Nephron (organoid): ENCODE measurements around the gene SPON1.

Experiments
- H3K27ac Mint-ChIP-seq, 3 experiments: 2 replicates each; pipeline ENCODE4 v1.8.0; 2020; ENCODE audit warnings: mixed read lengths in 3 of 3, mild to moderate bottlenecking in 2 of 3, moderate library complexity in 1 of 3
- H3K27me3 Mint-ChIP-seq: 2 replicates; pipeline ENCODE4 v1.8.0; 2021; ENCODE audit warnings: low read depth, mild to moderate bottlenecking, moderate library complexity, mixed read lengths
- H3K36me3 Mint-ChIP-seq: 2 replicates; pipeline ENCODE4 v1.8.0; 2020; ENCODE audit warnings: low read depth, mixed read lengths
- H3K4me1 Mint-ChIP-seq: 2 replicates; pipeline ENCODE4 v1.8.0; 2020; ENCODE audit warnings: mixed read lengths
- H3K4me3 Mint-ChIP-seq, 3 experiments: 2 replicates each; pipeline ENCODE4 v1.8.0; 2020; ENCODE audit warnings: mild to moderate bottlenecking in 3 of 3, mixed read lengths in 3 of 3, moderate library complexity in 2 of 3
- H3K9me3 Mint-ChIP-seq: 2 replicates; pipeline ENCODE4 v1.8.0; 2020; ENCODE audit warnings: mixed read lengths
- CTCF ChIP-seq, 3 experiments: fragments of 200-600 bp; sonication (generic); IDR thresholded peaks; one replicate each; pipeline ENCODE4 v1.5.0; 2021; ENCODE audit warnings: antibody characterized with exemption in 3 of 3; ENCODE audit not compliant: unreplicated experiment in 3 of 3

Gene SPON1

GRCh38 chr11:14118072-14118471 lies 155.5 kb downstream of the SPON1 start:
- peaks cover 4% of the 10 kb centered on the region for H3K9me3 Mint-ChIP-seq
- H3K36me3 Mint-ChIP-seq = peaks cover 22% of the 10 kb centered on the region
- H3K27ac Mint-ChIP-seq = peak overlapping the region; percentile 7 to 59 (median 43)
- no peak for TF ChIP-seq CTCF (IDR thresholded peaks at IDR 0.05; ENCODE audit: unreplicated experiment in 3 of 3)
- H3K27me3 Mint-ChIP-seq = peaks cover 8% of the 10 kb centered on the region
- peaks cover 20% of the 10 kb centered on the region for H3K4me1 Mint-ChIP-seq
- no peak overlapping the region for H3K4me3 Mint-ChIP-seq

GRCh38 chr11:14119357-14119756 lies 156.8 kb downstream of the SPON1 start:
- H3K9me3 Mint-ChIP-seq = peaks cover 11% of the 10 kb centered on the region
- peaks cover 6% of the 10 kb centered on the region for H3K27me3 Mint-ChIP-seq
- TF ChIP-seq CTCF (IDR thresholded peaks at IDR 0.05; ENCODE audit: unreplicated experiment in 3 of 3) = no peak
- peaks cover 15% of the 10 kb centered on the region for H3K4me1 Mint-ChIP-seq
- no peak overlapping the region for H3K4me3 Mint-ChIP-seq
- peak overlapping the region in 1 of 3 experiments; percentile 7 for H3K27ac Mint-ChIP-seq
- peaks cover 32% of the 10 kb centered on the region for H3K36me3 Mint-ChIP-seq

GRCh38 chr11:14124350-14124749 lies 161.8 kb downstream of the SPON1 start:
- Mint-ChIP-seq H3K27me3 (no peaks in the 10 kb centered on the region), H3K9me3 (peaks cover 22% of the 10 kb centered on the region), H3K36me3 (peaks cover 43% of the 10 kb centered on the region), H3K27ac (peak overlapping the region in 2 of 3 experiments; percentile 9 to 24), H3K4me3 (no peak overlapping the region), H3K4me1 (no peaks in the 10 kb centered on the region)
- TF ChIP-seq CTCF (IDR thresholded peaks at IDR 0.05; ENCODE audit: unreplicated experiment in 3 of 3) = no peak

- no peak for TF ChIP-seq CTCF (IDR thresholded peaks at IDR 0.05; ENCODE audit: unreplicated experiment in 3 of 3)
- H3K9me3 Mint-ChIP-seq = peaks cover 25% of the 10 kb centered on the region
- H3K4me1 Mint-ChIP-seq = no peaks in the 10 kb centered on the region
- no peak overlapping the region for H3K27ac Mint-ChIP-seq
- no peaks in the 10 kb centered on the region for H3K27me3 Mint-ChIP-seq
- H3K4me3 Mint-ChIP-seq = no peak overlapping the region
- H3K36me3 Mint-ChIP-seq = peaks cover 44% of the 10 kb centered on the region
These were observed 162.4 kb downstream of the SPON1 start for GRCh38 chr11:14124886-14125285.

- no peak overlapping the region for H3K4me3 Mint-ChIP-seq
- H3K36me3 Mint-ChIP-seq = peaks cover 44% of the 10 kb centered on the region
- TF ChIP-seq CTCF (IDR thresholded peaks at IDR 0.05; ENCODE audit: unreplicated experiment in 3 of 3) = no peak
- H3K9me3 Mint-ChIP-seq = peaks cover 26% of the 10 kb centered on the region
- no peaks in the 10 kb centered on the region for H3K27me3 Mint-ChIP-seq
- no peaks in the 10 kb centered on the region for H3K4me1 Mint-ChIP-seq
- H3K27ac Mint-ChIP-seq = no peak overlapping the region
These were observed 163.0 kb downstream of the SPON1 start for GRCh38 chr11:14125529-14125928.

- Mint-ChIP-seq H3K27ac (no peak overlapping the region), H3K27me3 (no peaks in the 10 kb centered on the region), H3K4me1 (peaks cover 5% of the 10 kb centered on the region), H3K9me3 (peaks cover 22% of the 10 kb centered on the region), H3K4me3 (no peak overlapping the region), H3K36me3 (peaks cover 36% of the 10 kb centered on the region)
- TF ChIP-seq CTCF (IDR thresholded peaks at IDR 0.05; ENCODE audit: unreplicated experiment in 3 of 3) = no peak
These were observed 165.2 kb downstream of the SPON1 start for GRCh38 chr11:14127679-14128078.
